Endodermal cell (in vitro differentiated cells): ENCODE measurements around the gene GNAO1. TPM values are rescaled to one million over a fixed set of nuclear protein-coding genes. Genes with fewer than 3 reads are reported as not detected.

Source experiments
- DNase-seq: peaks from one replicate; pipeline ENCODE4 v3.0.0-alpha.2; 2017
- H3K27ac ChIP-seq: 2 replicates; pipeline ENCODE4 v1.5.1; 2013; ENCODE audit warnings: mild to moderate bottlenecking, low read depth, low read length, moderate library complexity
- H3K27me3 ChIP-seq: 2 replicates; pipeline ENCODE4 v1.6.1; 2013; ENCODE audit warnings: mild to moderate bottlenecking, low read length, moderate library complexity; ENCODE audit not compliant: insufficient read depth, control insufficient read depth, poor library complexity, severe bottlenecking
- H3K36me3 ChIP-seq: 2 replicates; pipeline ENCODE4 v1.7.0; 2013; ENCODE audit warnings: mild to moderate bottlenecking, low read length, moderate library complexity; ENCODE audit not compliant: control insufficient read depth, insufficient read depth
- H3K4me1 ChIP-seq: one replicate; pipeline ENCODE4 v1.7.0; 2013; ENCODE audit warnings: low read length; ENCODE audit not compliant: control insufficient read depth, insufficient read depth
- H3K4me3 ChIP-seq: 2 replicates; pipeline ENCODE4 v1.5.1; 2013; ENCODE audit warnings: mild to moderate bottlenecking, low read length, moderate library complexity
- H3K9ac ChIP-seq: 2 replicates; pipeline ENCODE4 v1.6.1; 2013; ENCODE audit warnings: mild to moderate bottlenecking, low read length, moderate library complexity; ENCODE audit not compliant: poor library complexity, severe bottlenecking; ENCODE audit errors: extremely low read depth
- H3K9me3 ChIP-seq: 2 replicates; pipeline ENCODE4 v1.6.1; 2013; ENCODE audit warnings: mild to moderate bottlenecking, low read length, moderate library complexity; ENCODE audit not compliant: control insufficient read depth
- H3K27ac Mint-ChIP-seq: 2 replicates; pipeline ENCODE4 v1.8.0; 2020; ENCODE audit warnings: mixed read lengths
- H3K27me3 Mint-ChIP-seq: 2 replicates; pipeline ENCODE4 v1.8.0; 2021; ENCODE audit warnings: mild to moderate bottlenecking, mixed read lengths; ENCODE audit not compliant: insufficient read depth
- H3K36me3 Mint-ChIP-seq: 2 replicates; pipeline ENCODE4 v1.8.0; 2020; ENCODE audit warnings: low read depth, mixed read lengths
- H3K4me1 Mint-ChIP-seq: 2 replicates; pipeline ENCODE4 v1.8.0; 2020; ENCODE audit warnings: mixed read lengths
- H3K4me3 Mint-ChIP-seq: 2 replicates; pipeline ENCODE4 v1.8.0; 2020; ENCODE audit warnings: mild to moderate bottlenecking, moderate library complexity, mixed read lengths
- H3K9me3 Mint-ChIP-seq: 2 replicates; pipeline ENCODE4 v1.8.0; 2020; ENCODE audit warnings: mild to moderate bottlenecking, mixed read lengths
- WGBS, 2 experiments: methylation state at CpG; one replicate each; pipeline versions ENCODE4 v1.1.5 to v1.1.7; 2013; ENCODE audit warnings: missing lambda C conversion rate in 2 of 2, mixed read lengths in 1 of 2; ENCODE audit not compliant: insufficient coverage in 1 of 2, insufficient read length in 1 of 2; 5-methylcytosine and 5-hydroxymethylcytosine counted together
- total RNA-seq, 2 donors: library from RNA; stranded (reverse); fragmentation: NEBNext Ultra II Directional in 1 of 2; extraction: Animal tissue kit (Norgen Biotek cat#: 25700) in 1 of 2; gene quantifications; 2 replicates in 1 of 2; 3 replicates in 1 of 2; pipeline ENCODE4 v1.2.1, GENCODE V29; 2021
- TF ChIP-seq, protein P1 (sequence below): fragments of 200-600 bp; sonication (generic); conservative IDR thresholded peaks from 2 replicates; pipeline ENCODE4 v1.5.0; 2021; ENCODE audit warnings: antibody characterized with exemption, mild to moderate bottlenecking

GNAO1 gene
- total RNA-seq, 2 donors from 2014 or later, result 2.7 to 7.1 TPM

- Histone ChIP-seq H3K27ac (no peak overlapping the region), H3K4me3 (no peak overlapping the region), H3K27me3 (peaks cover 79% of the 10 kb centered on the region), H3K9me3 (no peaks in the 10 kb centered on the region), H3K36me3 (no peaks in the 10 kb centered on the region), H3K9ac (no peak overlapping the region), H3K4me1 (peaks cover 14% of the 10 kb centered on the region)
- Mint-ChIP-seq H3K27ac (no peak overlapping the region), H3K36me3 (no peaks in the 10 kb centered on the region), H3K9me3 (no peaks in the 10 kb centered on the region), H3K4me1 (peaks cover 38% of the 10 kb centered on the region), H3K27me3 (peaks cover 88% of the 10 kb centered on the region), H3K4me3 (no peak overlapping the region)
- TF ChIP-seq, protein P1, sequence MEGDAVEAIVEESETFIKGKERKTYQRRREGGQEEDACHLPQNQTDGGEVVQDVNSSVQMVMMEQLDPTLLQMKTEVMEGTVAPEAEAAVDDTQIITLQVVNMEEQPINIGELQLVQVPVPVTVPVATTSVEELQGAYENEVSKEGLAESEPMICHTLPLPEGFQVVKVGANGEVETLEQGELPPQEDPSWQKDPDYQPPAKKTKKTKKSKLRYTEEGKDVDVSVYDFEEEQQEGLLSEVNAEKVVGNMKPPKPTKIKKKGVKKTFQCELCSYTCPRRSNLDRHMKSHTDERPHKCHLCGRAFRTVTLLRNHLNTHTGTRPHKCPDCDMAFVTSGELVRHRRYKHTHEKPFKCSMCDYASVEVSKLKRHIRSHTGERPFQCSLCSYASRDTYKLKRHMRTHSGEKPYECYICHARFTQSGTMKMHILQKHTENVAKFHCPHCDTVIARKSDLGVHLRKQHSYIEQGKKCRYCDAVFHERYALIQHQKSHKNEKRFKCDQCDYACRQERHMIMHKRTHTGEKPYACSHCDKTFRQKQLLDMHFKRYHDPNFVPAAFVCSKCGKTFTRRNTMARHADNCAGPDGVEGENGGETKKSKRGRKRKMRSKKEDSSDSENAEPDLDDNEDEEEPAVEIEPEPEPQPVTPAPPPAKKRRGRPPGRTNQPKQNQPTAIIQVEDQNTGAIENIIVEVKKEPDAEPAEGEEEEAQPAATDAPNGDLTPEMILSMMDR, result no peak
- 52 to 83% methylated on average over 2 to 7 of the region's 7 CpGs for WGBS, 2 experiments
- DNase-seq, result no peak
Observed at GRCh38 chr16:56286809-56287208, 95.5 kb downstream of the GNAO1 start.

GRCh38 chr16:56288019-56288418 is 96.7 kb downstream of the GNAO1 start:
- no peak overlapping the region for H3K27ac Mint-ChIP-seq
- no peaks in the 10 kb centered on the region for H3K36me3 ChIP-seq
- WGBS, 2 experiments, result 93 to 97% methylated on average over 7 of the region's 7 CpGs

DNA sequence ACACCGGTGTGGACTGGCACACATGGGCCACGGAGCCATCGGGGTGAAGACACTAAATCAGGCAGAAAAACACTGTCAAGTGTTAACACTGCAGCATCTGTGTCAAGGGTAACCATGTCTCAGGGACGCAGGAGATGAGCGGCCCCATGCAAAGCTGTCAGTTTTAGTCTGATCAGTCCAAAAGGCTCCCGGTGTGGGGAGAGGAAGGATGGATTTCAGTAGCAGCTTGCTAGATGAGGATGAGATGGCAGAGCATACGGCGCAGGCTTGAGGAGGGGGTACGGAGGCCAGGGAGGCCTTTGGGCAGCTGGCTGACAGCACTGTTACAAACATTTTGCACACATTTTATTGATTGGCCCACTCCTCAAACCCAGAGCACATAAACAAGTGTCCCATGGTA is 98.1 kb downstream of the GNAO1 start:
- no peaks in the 10 kb centered on the region for H3K36me3 Mint-ChIP-seq
- H3K27me3 Mint-ChIP-seq, result peaks cover 100% of the 10 kb centered on the region
- no peak for DNase-seq
- peaks cover 14% of the 10 kb centered on the region for H3K4me1 ChIP-seq
- no peak overlapping the region for H3K27ac Mint-ChIP-seq
- H3K27ac ChIP-seq, result no peak overlapping the region
- H3K4me3 ChIP-seq, result no peak overlapping the region
- TF ChIP-seq, protein P1, result no peak
- no peaks in the 10 kb centered on the region for H3K9me3 Mint-ChIP-seq
- H3K9ac ChIP-seq, result no peak overlapping the region
- peaks cover 28% of the 10 kb centered on the region for H3K4me1 Mint-ChIP-seq
- peaks cover 95% of the 10 kb centered on the region for H3K27me3 ChIP-seq
- 91 to 95% methylated on average over 9 of the region's 9 CpGs for WGBS, 2 experiments
- no peaks in the 10 kb centered on the region for H3K9me3 ChIP-seq
- no peaks in the 10 kb centered on the region for H3K36me3 ChIP-seq
- H3K4me3 Mint-ChIP-seq, result no peak overlapping the region

More at GRCh38 chr16:56288019-56288418, 96.7 kb downstream of the GNAO1 start:
- Histone ChIP-seq H3K27me3 (peaks cover 91% of the 10 kb centered on the region), H3K27ac (no peak overlapping the region), H3K4me3 (no peak overlapping the region), H3K4me1 (peaks cover 14% of the 10 kb centered on the region), H3K9me3 (no peaks in the 10 kb centered on the region), H3K9ac (no peak overlapping the region)
- H3K9me3 Mint-ChIP-seq, result no peaks in the 10 kb centered on the region
- H3K36me3 Mint-ChIP-seq, result no peaks in the 10 kb centered on the region
- no peak overlapping the region for H3K4me3 Mint-ChIP-seq
- TF ChIP-seq, protein P1, result no peak
- H3K27me3 Mint-ChIP-seq, result peaks cover 100% of the 10 kb centered on the region
- H3K4me1 Mint-ChIP-seq, result peaks cover 28% of the 10 kb centered on the region
- no peak for DNase-seq
